HPDE6-E6E7 (cell line): Measurements from ENCODE around the gene ARHGAP15.

ENCODE experiments used
- DNase-seq: peaks from one replicate; pipeline ENCODE4 v3.0.0; 2011; ENCODE audit warnings: missing footprints; ENCODE audit errors: extremely low spot score

Gene ARHGAP15

DNA sequence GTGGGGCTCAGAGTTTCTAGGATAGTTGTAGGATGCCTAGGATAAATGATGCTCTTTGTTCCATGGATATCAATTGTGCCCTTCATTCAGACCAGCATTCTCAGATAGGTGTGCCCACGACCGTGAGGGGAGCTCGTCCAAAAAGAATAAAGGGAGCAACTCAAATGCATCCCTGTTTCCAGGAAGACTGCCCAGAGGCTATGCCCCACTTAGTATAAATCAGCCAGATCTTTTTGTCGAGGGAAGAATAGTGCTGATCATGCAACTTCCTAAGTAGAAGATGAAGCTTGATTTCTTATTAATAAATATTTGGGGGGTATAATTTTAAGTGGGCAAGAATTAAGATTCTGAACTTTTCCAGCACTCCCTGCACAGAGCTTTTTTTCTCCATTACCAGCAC lies 450.2 kb downstream of the ARHGAP15 start:
- no peak for DNase-seq

- DNase-seq: no peak
These were observed 451.9 kb downstream of the ARHGAP15 start for GRCh38 chr2:143581134-143581533.

DNA sequence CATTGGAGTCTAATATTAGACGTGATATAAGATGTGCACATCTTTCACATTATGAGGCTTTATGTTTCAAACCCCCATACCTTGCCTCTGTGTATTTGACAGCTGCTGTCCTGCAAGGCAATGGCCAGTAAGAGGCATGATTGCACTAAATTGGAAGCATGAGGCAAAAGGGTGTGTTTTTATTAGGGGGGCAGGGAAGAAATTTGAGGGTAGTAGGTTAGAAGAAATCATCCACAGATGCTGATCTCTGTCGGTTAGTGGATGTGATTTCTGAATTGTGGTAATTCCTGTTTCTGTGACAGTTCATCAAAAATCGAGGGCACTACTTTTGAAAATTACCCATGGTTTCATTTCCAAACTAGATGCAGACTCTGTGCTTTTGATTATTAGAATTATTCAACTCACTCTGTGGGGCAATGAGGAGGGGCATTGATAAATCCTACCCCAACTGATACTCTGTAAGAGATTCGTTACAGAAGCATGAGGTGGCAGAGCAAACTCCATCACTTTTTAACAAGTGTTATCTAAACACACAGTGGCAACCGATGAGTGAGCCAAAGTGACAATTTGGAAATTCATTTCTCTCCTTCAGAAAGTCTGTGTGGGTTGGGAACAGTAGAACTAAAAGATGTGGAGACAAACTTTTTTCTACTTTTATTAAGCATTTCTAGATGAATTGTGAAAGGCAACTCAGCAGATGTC lies 453.0 kb downstream of the ARHGAP15 start:
- DNase-seq: no peak

DNA sequence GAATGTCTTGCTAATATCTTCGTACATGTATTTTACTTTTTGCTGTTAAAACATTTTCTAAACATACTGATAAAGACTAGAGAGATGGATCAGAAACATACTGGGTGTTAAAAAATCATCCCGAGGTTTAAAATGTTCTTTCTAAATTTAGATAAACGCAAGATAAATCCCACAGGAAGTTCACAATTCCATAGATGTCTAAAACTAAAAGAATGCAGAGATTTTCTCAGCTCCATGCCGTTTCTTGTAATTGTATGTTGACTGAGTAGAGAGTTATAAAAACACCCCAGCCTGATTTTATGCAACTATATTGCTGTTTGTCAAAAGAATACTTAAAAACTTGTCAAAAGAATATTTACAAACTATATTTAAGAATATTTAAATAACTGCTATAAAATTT lies 455.7 kb downstream of the ARHGAP15 start:
- no peak for DNase-seq

DNA sequence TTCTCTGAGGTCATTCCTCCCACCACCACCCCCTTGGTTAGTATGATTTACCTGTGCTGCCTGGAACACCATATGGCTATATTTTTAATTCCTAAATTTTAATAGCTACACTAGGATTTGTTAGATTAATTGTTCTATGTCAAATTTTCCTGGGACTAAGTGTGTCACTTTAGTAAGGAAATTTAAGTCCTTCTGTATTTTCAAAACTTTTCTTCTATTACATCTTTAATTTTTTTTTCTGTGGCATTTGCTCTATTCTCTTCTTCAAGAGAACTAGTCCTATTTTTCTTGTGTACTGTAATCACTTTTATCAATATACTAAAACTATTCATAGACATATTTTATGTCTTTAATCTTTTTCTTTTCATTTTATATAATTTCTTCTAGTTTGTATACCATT lies 456.9 kb downstream of the ARHGAP15 start:
- no peak for DNase-seq

- no peak for DNase-seq
These were observed 459.5 kb downstream of the ARHGAP15 start for GRCh38 chr2:143588746-143589145.

- no peak for DNase-seq
These were observed 464.9 kb downstream of the ARHGAP15 start for GRCh38 chr2:143594161-143594560.

- DNase-seq: no peak
These were observed 465.5 kb downstream of the ARHGAP15 start for GRCh38 chr2:143594745-143595144.

- no peak for DNase-seq
These were observed 470.9 kb downstream of the ARHGAP15 start for GRCh38 chr2:143600116-143600515.

- DNase-seq: no peak
These were observed 472.6 kb downstream of the ARHGAP15 start for GRCh38 chr2:143601828-143602227.

DNA sequence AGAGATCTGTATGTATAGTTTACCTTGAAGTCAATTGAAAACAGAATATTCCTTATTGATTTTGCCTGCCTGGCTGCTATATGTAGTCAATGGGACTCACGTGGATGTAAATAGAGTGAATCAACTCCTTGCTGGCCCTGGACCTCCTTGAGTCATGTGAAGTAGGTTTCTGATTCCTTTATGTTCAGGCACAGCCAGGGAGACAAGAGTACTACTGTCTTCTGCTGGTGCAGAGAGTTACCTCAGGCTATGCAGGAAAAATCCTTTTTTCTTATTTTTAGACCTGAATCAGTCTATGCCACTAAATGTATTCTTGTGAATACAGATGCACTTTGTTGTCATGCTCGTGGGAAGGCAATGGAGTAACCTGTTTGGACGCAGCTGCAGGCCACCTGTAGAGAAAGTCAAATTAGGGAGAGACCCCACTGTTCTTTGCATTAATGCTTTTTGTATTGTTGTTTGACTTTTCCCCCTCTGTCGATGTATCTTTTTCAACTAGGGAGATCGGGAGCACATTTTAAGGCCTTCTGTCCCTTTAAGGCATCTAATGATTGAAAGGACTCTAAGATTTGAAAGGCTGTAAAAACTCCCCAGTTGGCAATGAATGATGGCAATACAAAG lies 473.9 kb downstream of the ARHGAP15 start:
- no peak for DNase-seq

- no peak for DNase-seq
These were observed 474.8 kb downstream of the ARHGAP15 start for GRCh38 chr2:143603846-143604565.

DNA sequence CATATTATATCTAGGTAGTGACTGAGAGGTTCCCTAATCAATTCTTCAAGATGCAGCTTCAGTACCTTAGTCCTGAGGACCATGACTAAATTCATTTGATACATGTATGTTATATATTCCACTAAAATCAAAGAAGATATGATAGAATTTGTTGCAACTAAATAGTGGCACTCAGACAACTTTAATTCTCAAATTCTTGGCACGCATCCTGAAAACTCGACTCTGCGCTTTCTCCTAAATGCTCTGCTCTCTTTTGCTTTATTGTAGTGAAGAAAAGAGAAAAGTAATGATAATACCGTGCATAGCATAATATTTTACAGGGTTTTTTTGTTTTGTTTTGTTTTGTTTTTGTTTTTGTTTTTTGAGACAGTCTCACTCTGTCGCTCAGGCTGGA lies 475.3 kb downstream of the ARHGAP15 start:
- DNase-seq: no peak

DNA sequence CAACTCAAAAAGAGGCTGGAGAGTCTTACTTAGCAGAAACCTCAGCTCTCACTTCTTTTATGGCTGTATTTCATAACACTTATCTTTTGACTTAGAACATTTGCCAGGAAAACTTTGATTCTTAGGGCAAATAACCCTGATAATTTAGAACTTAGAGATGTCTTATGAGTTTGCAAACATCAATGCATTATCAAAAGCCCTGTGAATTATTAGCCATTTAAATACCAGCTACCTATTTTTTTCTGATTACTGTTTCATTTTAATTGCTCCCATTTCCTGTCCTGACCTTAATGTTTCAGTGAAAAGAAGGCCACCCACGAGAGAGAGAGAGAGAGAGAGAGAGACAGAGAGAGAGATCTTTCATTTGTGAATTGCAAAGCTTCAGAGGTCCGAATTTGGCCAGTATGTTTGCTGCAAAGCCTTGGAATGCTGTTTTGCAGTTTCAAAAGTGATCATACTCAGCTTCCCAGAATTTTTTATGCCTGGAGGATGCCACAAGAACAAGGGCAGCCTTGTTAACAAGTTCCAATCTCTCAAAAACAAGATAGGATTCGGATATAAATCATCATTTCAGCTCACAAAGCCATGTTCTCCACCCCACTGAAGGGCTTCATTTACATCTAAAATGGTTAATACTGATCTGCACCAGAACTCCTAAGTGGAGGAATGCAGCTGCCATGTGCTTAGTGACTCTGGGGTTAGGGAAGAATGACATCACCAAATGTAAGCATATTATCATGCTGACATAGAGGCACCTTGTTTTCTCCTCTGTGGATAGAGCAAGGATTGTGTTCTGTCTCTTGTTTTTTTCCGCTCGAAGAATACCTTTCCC lies 478.2 kb downstream of the ARHGAP15 start:
- no peak for DNase-seq

DNA sequence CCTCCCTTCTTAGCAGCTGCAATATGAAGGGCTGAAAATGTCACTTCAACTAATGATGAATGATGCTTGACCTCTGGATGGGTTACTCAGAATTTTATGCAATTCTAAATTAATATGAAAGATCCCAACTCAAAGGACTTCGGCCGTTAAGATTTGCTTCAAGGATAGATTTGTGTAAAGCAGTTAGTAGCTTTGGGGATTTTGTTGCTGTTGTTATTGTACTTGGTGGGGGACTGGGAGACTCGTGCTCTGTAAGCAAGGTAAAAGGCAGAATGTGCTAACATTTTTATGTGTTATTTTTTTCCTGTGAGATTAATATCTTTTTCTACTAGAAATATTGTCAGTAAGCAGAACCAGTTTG lies 478.8 kb downstream of the ARHGAP15 start:
- no peak for DNase-seq

- DNase-seq: no peak
These were observed 479.5 kb downstream of the ARHGAP15 start for GRCh38 chr2:143608758-143609157.

GRCh38 chr2:143611336-143611735 lies 482.1 kb downstream of the ARHGAP15 start:
- DNase-seq: no peak

GRCh38 chr2:143615562-143615961 lies 486.3 kb downstream of the ARHGAP15 start:
- no peak for DNase-seq

GRCh38 chr2:143616452-143616851 lies 487.2 kb downstream of the ARHGAP15 start:
- DNase-seq: no peak

DNA sequence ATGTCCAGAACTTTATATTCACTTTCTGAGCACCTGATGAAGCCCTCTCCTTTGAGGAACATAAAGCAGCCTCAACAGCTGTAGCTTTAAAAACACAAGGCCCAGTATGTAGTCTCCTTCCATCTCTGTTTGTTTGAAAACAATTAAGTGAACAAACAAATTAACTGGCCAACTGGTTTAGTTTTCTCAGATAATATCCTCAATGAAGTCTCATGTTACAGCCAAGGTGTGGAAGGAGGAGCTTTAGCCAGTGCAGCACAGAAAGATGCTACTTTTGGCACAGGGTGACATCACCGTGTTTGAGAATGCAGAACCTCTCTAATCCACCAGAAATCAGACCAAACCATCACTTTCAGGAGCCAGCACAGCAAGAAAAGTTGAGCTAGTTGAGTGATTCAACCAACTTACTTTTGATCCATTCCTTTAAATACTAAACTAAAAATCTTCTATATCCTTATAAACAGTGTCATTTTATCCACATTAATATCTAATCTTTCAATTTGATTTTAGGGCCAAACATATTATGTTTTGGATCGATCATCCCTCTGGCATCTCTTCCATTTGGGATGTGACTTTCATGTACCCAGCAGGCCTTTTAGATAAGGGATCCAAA lies 488.7 kb downstream of the ARHGAP15 start:
- no peak for DNase-seq

- no peak for DNase-seq
These were observed 492.9 kb downstream of the ARHGAP15 start for GRCh38 chr2:143622106-143622505.
